Mucosa of rectum (tissue), 2 donors: ENCODE results near the gene MDM1.

Source experiments
- H3K27ac ChIP-seq, 2 donors: one replicate each; pipeline ENCODE4 v1.7.0; 2013; ENCODE audit warnings: inconsistent platforms in 2 of 2, low read depth in 2 of 2, low read length in 2 of 2
- H3K27me3 ChIP-seq, 2 donors: one replicate each; pipeline ENCODE4 v1.7.0; 2013; ENCODE audit warnings: low read length in 2 of 2; ENCODE audit not compliant: control insufficient read depth in 2 of 2, insufficient read depth in 2 of 2
- H3K36me3 ChIP-seq, 2 donors: one replicate each; pipeline ENCODE4 v1.7.0; 2013; ENCODE audit warnings: low read length in 2 of 2; ENCODE audit not compliant: control insufficient read depth in 2 of 2, insufficient read depth in 2 of 2
- H3K4me1 ChIP-seq, 2 donors: one replicate each; pipeline ENCODE4 v1.7.0; 2013; ENCODE audit warnings: low read length in 2 of 2, mild to moderate bottlenecking in 1 of 2; ENCODE audit not compliant: control insufficient read depth in 2 of 2, insufficient read depth in 2 of 2
- H3K4me3 ChIP-seq, 2 donors: one replicate each; pipeline ENCODE4 v1.7.0; 2013; ENCODE audit warnings: low read length in 2 of 2
- H3K9ac ChIP-seq, 2 donors: one replicate each; pipeline ENCODE4 v1.7.0; 2013; ENCODE audit warnings: low read length in 2 of 2, low read depth in 1 of 2, mild to moderate bottlenecking in 1 of 2
- H3K9me3 ChIP-seq, 2 donors: one replicate each; pipeline ENCODE4 v1.7.0; 2013; ENCODE audit warnings: low read length in 2 of 2; ENCODE audit not compliant: control insufficient read depth in 2 of 2
- donor health status: healthy.
- donor health status: Normal muscosa, but diverticular disease.

Gene MDM1

DNA sequence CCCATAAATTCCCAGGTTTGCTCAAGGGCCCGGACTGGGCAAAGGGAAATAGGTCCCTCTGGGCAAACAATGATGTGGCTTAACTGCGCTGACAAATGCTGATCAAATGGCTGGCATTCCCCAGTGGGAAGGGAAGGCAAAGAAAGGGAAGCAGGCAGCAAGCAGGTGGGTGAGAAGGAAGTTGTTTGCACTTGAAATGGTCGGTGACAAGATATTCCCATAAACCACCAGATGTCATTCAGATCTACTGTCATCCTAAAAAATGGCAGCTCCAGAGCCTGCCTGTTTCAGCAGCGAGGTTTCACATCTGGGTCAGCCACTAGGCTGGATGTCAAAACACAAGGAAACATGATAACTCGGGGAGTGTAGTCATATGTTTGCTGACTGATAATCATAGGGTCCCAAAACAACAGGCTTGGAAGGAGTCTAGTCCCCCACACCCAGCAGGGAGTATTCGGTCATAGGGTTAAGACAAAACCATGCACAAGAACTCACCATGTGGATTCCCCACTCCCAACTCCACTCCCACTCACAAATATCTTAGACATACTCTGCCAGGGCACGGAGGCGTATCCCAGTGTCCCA is 37.9 kb upstream of the MDM1 start:
- H3K27ac ChIP-seq = no peak overlapping the region

DNA sequence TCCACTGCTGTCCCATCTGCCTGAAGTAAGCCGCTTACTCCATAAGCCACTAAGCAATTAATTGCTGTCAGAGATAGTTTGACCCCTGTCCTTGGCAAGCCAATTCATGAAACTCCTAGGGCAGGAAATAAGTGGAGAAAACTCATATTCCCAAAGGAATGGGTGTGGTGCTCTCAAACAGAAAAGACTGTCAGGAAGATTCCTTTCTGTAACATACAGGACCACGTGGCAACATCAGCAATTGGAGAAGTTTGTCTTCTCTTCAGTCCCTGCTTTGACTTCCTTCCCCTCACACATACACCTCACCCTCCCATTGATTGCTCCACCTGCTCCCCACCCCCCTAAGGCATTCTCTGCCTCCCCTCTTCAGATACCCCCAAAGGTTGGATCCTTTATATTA is 36.2 kb upstream of the MDM1 start:
- Histone ChIP-seq H3K4me3 (no peak overlapping the region), H3K9ac (no peak overlapping the region), H3K36me3 (no peaks in the 10 kb centered on the region), H3K27me3 (no peaks in the 10 kb centered on the region), H3K9me3 (no peaks in the 10 kb centered on the region), H3K4me1 (peaks cover 8 to 11% of the 10 kb centered on the region in 2 donors), H3K27ac (no peak overlapping the region)

More for the DNA sequence above, 37.9 kb upstream of the MDM1 start:
- Histone ChIP-seq H3K9ac (no peak overlapping the region), H3K4me3 (no peak overlapping the region), H3K27me3 (no peaks in the 10 kb centered on the region), H3K4me1 (peaks cover 4 to 5% of the 10 kb centered on the region in 2 donors), H3K9me3 (no peaks in the 10 kb centered on the region), H3K36me3 (no peaks in the 10 kb centered on the region)

DNA sequence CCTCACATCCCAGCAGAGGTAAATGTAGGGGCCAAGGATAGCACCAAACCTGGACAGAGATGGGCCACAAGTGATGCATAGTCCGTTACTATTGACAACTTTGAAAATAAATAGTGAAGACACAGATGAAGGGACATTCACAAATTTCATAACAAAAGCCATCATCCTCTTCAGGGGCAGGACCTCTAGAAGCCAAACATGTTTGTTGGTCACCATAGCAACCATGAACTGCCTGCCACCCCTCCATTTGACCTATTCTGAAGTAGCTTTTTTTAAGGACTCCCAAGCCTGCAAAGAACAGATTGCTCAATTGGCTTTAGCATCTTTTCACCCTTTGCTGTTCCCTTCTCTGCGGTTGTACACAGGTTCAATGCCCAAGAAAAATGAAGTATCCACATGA is 35.7 kb upstream of the MDM1 start:
- Histone ChIP-seq H3K27ac (no peak overlapping the region), H3K9ac (no peak overlapping the region), H3K4me1 (peaks cover 8 to 11% of the 10 kb centered on the region in 2 donors), H3K9me3 (no peaks in the 10 kb centered on the region), H3K4me3 (no peak overlapping the region), H3K27me3 (no peaks in the 10 kb centered on the region), H3K36me3 (no peaks in the 10 kb centered on the region)

DNA sequence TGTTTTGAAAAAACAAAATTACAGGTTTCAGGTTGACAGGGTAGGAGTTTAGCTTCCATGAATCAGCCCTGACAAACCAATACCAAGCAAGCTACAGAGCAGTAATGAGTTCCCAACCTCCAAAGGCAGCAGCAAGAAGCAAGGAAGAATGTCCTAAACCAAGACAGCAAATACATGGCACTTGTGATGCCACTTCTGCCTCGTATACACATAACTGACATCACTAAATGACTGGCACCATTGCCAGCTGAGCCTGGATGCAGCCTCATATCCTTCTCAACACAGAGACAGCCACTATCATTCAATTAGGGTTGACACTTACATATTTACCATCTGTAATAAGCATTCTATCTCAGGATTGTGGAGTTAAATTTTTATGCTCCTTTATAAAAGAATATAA is 35.0 kb upstream of the MDM1 start:
- Histone ChIP-seq H3K4me3 (no peak overlapping the region), H3K36me3 (no peaks in the 10 kb centered on the region), H3K9me3 (no peaks in the 10 kb centered on the region), H3K27me3 (no peaks in the 10 kb centered on the region), H3K4me1 (peaks cover 8 to 11% of the 10 kb centered on the region in 2 donors), H3K27ac (no peak overlapping the region), H3K9ac (no peak overlapping the region)

DNA sequence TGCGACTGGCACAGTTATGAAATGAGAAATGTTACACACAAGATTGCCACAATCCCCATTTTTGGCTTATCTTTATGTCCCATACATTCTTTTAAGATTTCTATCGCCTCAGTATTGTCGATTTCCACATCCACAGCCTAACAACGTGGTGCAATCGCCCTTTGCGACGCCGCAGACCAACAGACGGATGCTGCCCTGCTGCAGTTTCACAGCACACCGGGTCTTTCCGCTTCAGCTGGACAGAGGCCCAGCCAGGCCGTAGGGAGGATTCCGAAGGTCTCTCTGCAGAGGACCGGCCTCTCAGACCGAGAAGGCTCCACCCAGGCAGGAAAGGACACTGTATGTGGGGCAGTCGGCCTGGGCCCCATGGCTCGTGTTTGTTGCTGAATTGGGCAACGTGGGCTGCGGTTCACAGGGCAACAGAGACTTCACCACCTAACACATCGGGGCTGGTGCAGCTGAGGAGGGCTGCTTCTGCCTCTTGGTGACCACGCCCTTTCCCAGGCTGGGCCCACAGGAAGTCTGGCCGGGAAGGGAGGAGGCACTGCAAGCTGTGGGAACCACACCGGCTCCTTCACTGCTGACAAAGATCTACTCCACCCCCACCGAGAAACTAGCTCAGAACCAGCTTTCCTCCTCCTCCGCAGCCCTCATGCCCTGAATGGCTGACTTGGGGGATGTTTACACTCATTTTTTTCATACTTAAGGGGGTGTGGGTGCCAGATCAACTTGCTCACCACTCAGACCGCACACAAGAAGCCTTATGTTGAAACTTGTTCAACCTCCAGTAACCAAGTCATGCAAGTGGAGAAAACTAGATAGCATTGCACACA is 32.9 kb upstream of the MDM1 start:
- peaks cover 8 to 11% of the 10 kb centered on the region in 2 donors for H3K4me1 ChIP-seq
- H3K9me3 ChIP-seq = no peaks in the 10 kb centered on the region
- no peaks in the 10 kb centered on the region for H3K36me3 ChIP-seq
- H3K9ac ChIP-seq = peak overlapping the region; percentile 38 to 57
- peak overlapping the region; percentile 71 to 84 for H3K27ac ChIP-seq
- peak overlapping the region; percentile 56 to 69 for H3K4me3 ChIP-seq
- H3K27me3 ChIP-seq = no peaks in the 10 kb centered on the region

DNA sequence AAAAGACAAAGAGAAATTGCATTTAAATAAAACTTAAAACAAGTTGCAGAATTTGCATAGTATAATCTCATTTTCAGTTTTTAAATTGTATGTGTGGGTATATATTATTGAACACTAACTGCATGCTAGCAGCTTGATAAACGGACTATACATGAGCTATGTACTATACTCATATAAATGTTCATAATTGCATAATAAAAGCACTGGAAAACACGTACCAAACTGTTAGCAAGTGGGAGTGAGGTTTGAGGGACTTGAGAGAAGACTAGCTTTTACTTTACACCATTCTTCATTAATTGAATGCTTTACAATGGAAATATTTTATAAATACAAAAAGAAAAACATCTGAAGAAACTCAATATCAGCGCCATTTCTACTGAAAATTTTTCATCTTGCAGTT is 32.2 kb upstream of the MDM1 start:
- Histone ChIP-seq H3K9ac (peak overlapping the region; percentile 38 to 50), H3K9me3 (no peaks in the 10 kb centered on the region), H3K27me3 (no peaks in the 10 kb centered on the region), H3K4me1 (peaks cover 8 to 11% of the 10 kb centered on the region in 2 donors), H3K27ac (peak overlapping the region; percentile 71 to 84), H3K4me3 (peak overlapping the region in 1 of 2 donors; percentile 69), H3K36me3 (no peaks in the 10 kb centered on the region)

DNA sequence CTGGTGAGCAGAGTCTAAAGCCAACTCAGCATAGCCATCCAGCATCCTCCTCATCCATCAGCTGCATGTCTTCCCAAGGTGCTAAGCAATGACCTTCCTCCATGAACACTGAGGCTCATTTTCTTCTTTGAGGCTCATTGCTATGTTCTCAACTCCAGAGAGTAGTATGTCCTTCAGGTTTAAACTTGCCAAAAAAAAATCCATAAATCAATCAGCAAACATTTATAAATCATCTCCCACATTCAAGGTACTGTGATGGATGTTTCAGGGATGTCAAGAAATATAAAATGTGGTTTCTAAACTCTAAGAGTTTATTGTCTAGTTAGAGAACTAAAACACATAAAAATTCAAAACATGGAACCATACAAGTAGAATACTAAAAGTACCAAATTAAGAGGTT is 29.8 kb upstream of the MDM1 start:
- Histone ChIP-seq H3K4me3 (no peak overlapping the region), H3K9ac (no peak overlapping the region)

DNA sequence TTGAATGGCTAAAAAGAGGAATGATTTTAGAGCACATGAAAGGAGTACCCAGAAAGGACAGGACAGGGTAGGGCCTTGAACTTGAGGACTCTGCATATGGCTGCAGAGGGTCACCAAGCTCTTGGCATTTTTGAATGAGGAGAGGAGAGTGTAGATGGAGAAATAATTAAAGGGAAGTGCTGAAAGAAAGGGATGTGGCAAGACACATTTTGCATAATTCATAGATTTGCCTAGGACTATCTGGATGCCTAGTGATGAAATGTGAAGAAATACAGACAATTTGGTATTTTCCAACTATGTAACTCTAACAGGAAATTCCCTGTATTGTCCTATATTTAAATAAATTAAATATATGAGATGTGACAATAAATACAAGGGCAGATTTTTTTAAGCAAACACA is 27.5 kb upstream of the MDM1 start:
- Histone ChIP-seq H3K9me3 (no peaks in the 10 kb centered on the region), H3K36me3 (no peaks in the 10 kb centered on the region), H3K27me3 (no peaks in the 10 kb centered on the region), H3K4me3 (no peak overlapping the region), H3K27ac (no peak overlapping the region), H3K9ac (no peak overlapping the region), H3K4me1 (peaks cover 4 to 5% of the 10 kb centered on the region in 2 donors)

More for the DNA sequence above, 29.8 kb upstream of the MDM1 start:
- peaks cover 11 to 12% of the 10 kb centered on the region in 2 donors for H3K4me1 ChIP-seq
- no peaks in the 10 kb centered on the region for H3K9me3 ChIP-seq
- H3K27me3 ChIP-seq = no peaks in the 10 kb centered on the region
- H3K36me3 ChIP-seq = no peaks in the 10 kb centered on the region
- H3K27ac ChIP-seq = no peak overlapping the region

DNA sequence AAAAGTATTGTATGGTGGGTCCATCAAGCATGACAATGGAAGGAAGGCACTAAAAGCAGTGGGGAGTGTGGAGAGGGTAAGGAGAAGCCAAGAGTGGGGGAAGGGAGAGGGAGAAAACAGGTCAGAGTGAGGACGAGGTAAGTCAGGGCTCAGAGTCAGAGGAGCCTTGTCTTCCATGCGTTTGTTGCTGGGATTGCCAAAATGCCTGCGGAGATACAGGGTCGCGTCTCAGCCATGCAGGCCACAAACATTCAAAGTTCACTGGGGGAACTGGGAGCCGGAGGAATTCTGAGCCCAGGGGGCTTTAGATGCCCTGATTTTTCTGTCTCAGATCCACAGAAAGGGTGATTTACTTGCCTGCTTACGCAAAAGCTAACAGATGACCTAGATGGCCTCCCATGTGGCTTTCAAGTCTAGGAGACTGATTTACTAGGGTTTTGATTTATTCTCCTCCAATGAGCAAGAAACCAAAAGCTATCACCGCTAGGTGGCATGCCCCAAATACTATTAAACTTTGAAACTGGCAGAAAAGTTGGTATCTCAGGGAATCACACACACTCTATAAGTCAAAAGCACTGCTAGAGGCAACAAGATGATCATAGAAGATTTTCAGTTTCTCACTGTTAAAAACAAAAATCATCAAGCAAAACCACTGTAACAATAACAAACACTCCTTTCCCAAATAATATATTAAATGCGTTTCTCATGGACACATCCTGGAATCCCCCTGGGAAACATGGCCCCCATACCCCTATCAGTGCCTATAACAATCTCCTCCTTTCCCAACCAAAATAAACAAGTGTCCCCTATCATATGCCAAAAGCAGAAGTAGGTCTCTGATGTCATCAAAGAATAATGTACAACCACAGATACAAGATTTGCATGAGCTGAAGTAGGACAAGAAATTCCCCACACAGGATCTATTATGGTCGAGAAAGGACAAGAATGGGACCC is 26.6 kb upstream of the MDM1 start:
- Histone ChIP-seq H3K9me3 (no peaks in the 10 kb centered on the region), H3K27me3 (no peaks in the 10 kb centered on the region), H3K9ac (no peak overlapping the region), H3K27ac (peak overlapping the region in 1 of 2 donors; percentile 5), H3K4me1 (peaks cover 4 to 5% of the 10 kb centered on the region in 2 donors), H3K4me3 (no peak overlapping the region), H3K36me3 (no peaks in the 10 kb centered on the region)
